Activated T-cell treated with anti-CD3 and anti-CD28 coated beads, Interleukin-2, amount 50 U/mL, for 1 hour (primary cell): Measurements from ENCODE around the gene UXS1.
"Not testable (repeated sequence)": the region's sequence is repeated elsewhere in the genome, so short reads cannot be mapped to it uniquely, and the experiment has no call there.

ENCODE experiments used
- DNase-seq: peaks from one replicate; pipeline ENCODE4 v3.0.0-alpha.2; 2020

UXS1 gene

DNA sequence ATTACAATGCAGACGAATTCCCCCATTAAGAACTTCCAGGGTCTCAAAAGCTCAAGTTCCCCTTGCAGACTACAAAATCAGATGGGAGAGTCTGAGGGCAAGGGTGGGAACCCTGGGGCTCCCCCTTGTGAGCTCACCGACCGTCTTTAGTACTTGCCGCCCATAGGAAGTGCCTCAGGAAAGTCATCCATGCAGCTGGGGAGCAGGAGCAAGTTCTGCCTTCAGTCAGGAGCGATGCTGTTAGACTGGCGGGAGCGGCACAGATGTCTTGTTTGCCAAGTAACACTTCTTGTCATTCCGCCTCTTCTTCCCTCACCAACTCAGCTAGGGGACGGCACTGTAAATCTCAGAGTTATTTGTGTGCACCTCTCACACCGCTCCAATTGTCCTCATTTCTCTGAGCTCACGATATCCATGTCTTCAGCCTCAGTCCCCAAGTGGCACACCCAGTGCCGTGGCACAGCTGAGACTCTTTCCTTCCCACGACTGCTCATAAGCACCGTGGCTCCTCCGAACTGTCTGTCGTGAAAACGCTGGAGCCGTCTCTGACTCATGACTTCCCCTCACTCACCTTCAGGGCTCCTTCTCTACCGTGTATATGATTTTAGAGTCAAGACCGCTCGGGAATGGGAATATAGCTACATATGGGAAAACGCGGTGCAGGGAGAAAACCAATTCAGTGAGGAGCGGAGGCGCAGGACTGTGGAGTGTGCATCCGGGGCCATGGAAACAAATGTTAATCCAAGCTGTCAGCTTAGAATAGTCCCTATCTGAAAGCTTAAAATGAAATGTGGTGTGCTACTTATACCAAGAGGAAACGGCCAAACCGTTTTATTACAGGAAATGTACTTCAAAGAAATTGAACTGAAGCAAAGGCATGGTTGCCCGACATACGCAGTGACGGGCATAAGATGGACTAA, 34.0 kb downstream of the UXS1 start:
- DNase-seq, result peak; percentile 73

- peak; percentile 54 for DNase-seq
Observed at GRCh38 chr2:106158871-106159270, 35.2 kb downstream of the UXS1 start.

DNA sequence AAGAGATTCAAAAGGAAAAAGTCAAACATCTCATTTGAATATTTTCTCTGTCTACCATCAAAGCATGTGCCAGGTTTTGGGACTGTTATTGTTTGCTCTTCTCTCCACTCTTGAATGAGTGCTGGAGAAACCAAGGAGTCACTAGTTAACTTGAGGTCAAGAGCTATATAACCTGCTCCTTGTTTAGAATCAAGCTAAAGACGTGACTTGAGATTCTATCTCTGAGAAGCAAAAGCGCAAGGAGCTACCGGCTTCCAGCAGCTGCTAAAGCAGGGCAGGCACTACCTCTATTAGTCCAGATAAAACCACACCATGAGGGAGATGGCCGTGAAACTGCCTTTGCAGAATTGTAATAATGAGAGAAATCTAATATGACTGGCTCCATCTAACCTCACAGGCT, 36.0 kb downstream of the UXS1 start:
- no peak for DNase-seq

DNA sequence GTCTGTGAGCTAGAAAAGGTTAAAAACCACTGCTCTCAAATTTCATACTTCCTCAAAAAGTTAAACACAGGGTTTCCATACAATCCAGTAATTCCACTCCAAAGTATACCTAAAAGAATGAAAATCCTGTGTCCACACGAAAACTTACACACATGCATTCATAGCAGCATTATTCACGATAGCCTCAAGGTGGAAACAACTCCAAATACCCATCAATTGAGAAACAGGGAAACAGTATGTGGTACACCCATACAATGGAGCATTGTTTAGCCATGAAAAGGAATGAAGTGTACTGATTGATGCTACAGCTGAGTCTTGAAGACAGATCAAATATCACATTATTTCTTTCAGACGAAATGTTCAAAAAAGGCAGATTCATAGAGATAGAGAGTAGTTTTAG, 36.7 kb downstream of the UXS1 start:
- DNase-seq, result no peak

- no peak for DNase-seq
Observed at GRCh38 chr2:106156305-106157296, 37.5 kb downstream of the UXS1 start.

DNA sequence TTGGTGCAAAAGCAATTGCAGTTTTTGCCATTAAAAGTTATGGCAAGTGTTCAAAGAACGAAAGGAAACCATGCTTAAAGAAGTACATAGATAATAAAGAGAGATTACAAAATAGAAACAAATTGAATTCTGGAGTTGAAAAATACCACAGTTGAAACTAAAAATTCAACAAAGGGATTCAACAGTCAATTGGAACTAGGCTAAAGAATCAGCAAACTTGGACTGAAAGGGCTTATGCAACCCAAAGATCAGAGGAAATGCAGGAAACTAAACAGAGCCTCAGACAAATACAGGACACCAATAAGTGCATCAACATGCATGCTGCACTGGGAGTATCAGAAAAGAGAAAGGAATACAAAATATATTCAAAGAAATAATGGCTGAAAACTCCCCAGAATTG, 40.3 kb downstream of the UXS1 start:
- no peak for DNase-seq

- DNase-seq, result no peak
Observed at GRCh38 chr2:106147665-106148064, 46.4 kb downstream of the UXS1 start.

DNA sequence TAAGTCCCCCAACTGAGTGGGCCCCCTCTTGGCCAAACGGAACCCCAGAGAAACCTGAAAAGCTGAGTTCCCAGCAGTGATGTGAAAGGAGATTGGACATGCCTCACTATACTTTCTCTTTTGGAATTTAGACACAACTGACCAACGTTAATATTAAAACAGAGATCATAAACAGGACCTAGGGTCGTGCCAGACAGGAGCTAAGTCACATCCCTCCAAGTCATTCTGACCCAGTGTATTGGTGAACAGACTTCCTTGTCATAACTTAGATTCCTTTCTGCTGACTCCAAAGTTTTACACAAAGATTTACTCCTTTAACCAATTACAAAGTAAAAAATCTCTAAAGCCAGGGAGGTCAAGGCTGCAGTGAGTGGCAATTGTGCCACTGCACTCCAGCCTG, 46.9 kb downstream of the UXS1 start:
- no peak for DNase-seq

GRCh38 chr2:106144621-106145331, 49.3 kb downstream of the UXS1 start:
- DNase-seq, result peak; percentile 50

GRCh38 chr2:106143495-106144215, 50.4 kb downstream of the UXS1 start:
- DNase-seq, result no peak

DNA sequence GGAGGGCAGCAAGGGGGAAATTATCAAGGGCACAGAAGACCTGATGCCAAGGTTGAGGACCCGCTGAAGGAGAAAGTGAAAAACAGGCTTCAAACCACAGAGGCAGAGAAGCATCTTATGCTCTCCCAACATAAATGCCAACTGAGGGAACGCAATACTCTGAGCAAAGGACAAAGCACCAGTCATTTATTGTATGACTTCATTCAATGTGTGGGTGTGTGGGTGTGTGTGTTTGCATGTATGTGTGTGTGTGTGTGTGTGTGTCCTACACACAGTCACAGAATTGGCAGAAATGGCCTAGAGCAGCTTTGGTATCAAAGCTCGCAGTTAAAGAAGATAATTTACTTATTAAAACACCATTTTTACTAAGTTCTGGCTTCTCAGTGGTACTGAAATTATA, 51.4 kb downstream of the UXS1 start:
- no peak for DNase-seq

- no peak for DNase-seq
Observed at GRCh38 chr2:106140913-106141312, 53.2 kb downstream of the UXS1 start.

GRCh38 chr2:106140113-106140512, 54.0 kb downstream of the UXS1 start:
- no peak for DNase-seq

- DNase-seq, result no peak
Observed at GRCh38 chr2:106139238-106139935, 54.7 kb downstream of the UXS1 start.

GRCh38 chr2:106138543-106139237, 55.4 kb downstream of the UXS1 start:
- no peak for DNase-seq

DNA sequence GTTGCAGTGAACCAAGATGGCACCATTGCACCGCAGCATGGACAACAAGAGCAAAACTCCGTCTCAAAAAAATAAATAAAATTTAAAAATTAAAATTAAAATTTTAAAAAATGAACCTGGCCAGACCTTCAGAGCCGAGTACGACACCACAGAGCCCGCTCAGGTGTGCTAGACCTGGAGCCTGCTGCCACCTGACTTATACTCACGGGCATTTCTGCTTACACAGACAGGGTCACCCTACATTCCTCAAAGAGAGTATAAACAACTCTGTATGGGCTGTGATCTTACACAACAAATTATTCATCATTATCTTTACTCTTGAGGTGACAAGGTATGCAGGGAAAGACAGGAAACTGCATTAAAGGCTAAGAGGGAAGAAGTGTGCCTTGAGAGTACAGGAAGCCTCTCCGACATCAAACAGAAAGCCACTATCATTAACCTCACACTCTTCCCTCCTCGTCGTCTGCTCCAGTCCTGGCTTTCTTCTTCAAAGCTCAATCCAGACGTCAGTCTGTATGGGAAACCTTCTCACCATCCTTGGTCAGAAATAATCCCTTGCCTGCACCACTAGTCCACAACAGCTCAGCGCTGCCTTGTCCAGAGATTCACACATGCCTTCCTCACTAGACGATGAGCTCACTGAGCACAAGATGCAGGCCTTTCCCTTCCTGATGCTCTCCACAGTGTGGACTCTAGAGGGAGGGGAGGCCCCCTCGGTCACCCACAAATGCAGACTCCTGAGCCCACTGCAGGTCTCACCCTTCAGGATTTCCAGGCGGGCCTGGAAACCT, 56.2 kb downstream of the UXS1 start:
- DNase-seq, result peak; percentile 50

DNA sequence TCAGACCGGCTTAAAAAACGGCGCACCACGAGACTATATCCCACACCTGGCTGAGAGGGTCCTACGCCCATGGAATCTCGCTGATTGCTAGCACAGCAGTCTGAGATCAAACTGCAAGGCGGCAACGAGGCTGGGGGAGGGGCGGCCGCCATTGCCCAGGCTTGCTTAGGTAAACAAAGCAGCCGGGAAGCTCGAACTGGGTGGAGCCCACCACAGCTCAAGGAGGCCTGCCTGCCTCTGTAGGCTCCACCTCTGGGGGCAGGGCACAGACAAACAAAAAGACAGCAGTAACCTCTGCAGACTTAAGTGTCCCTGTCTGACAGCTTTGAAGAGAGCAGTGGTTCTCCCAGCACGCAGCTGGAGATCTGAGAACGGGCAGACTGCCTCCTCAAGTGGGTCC, 62.9 kb downstream of the UXS1 start:
- not testable (repeated sequence) for DNase-seq

DNA sequence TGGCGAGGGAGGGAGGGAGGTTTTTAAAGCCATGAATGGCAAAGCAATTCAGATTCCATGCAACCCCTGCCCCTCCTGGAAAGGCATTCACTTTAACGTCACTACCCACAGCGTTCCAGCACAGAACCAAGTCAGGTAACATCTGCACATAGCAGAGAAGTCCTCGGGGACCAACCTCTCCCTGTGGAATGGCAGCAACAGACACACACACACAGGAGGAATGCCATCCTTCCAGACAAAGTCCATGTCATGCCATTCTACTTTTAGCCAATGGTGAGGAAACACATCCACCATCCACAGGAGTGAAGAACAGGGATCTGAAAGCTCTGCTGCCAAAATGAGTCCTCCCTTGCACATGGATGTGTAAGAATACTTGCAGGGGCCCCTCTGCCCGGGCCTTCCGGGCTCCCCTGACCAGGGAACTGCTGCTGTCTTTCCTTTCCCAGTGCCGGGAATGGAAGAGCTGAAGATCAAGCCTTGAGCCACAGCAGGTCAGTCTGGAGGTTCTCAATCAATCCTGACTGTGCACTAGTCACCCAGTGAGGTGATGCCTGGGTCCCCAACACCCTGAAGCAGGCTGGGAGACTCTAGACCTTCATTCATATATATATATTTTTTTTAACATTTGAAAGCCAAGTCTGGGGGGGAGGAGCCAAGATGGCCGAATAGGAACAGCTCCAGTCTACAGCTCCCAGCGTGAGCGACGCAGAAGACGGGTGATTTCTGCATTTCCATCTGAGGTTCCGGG, 63.7 kb downstream of the UXS1 start:
- DNase-seq, result no peak

GRCh38 chr2:106129592-106129991, 64.5 kb downstream of the UXS1 start:
- no peak for DNase-seq
